Measurements from ENCODE around the gene STK33.

STK33 gene

GRCh38 chr11:8408151-8408941 lies 185.7 kb downstream of the STK33 start:
- DNase-seq: no peak

- DNase-seq: no peak
These were observed 190.7 kb downstream of the STK33 start for GRCh38 chr11:8403310-8403709.

- DNase-seq: no peak
These were observed 201.1 kb downstream of the STK33 start for GRCh38 chr11:8392886-8393285.

- no peak for DNase-seq
These were observed 201.9 kb downstream of the STK33 start for GRCh38 chr11:8392166-8392565.

GRCh38 chr11:8390851-8391612 lies 203.0 kb downstream of the STK33 start:
- DNase-seq: no peak

GRCh38 chr11:8389029-8389996 lies 204.7 kb downstream of the STK33 start:
- no peak for DNase-seq

- DNase-seq: no peak
These were observed 206.3 kb downstream of the STK33 start for GRCh38 chr11:8387693-8388092.

GRCh38 chr11:8387141-8387540 lies 206.9 kb downstream of the STK33 start:
- DNase-seq: no peak

- no peak for DNase-seq
These were observed 207.7 kb downstream of the STK33 start for GRCh38 chr11:8386134-8386864.

- DNase-seq: no peak
These were observed 209.7 kb downstream of the STK33 start for GRCh38 chr11:8384199-8384821.

GRCh38 chr11:8383627-8384026 lies 210.4 kb downstream of the STK33 start:
- no peak for DNase-seq

- DNase-seq: no peak
These were observed 210.8 kb downstream of the STK33 start for GRCh38 chr11:8383227-8383626.

GRCh38 chr11:8382436-8383053 lies 211.5 kb downstream of the STK33 start:
- no peak for DNase-seq

GRCh38 chr11:8381871-8382396 lies 212.1 kb downstream of the STK33 start:
- DNase-seq: no peak

- no peak for DNase-seq
These were observed 212.7 kb downstream of the STK33 start for GRCh38 chr11:8381343-8381742.

- no peak for DNase-seq
These were observed 218.1 kb downstream of the STK33 start for GRCh38 chr11:8375932-8376331.

GRCh38 chr11:8375460-8375859 lies 218.6 kb downstream of the STK33 start:
- DNase-seq: no peak

- no peak for DNase-seq
These were observed 219.3 kb downstream of the STK33 start for GRCh38 chr11:8374716-8375115.

GRCh38 chr11:8373519-8374432 lies 220.3 kb downstream of the STK33 start:
- DNase-seq: no peak
